CD4-positive, alpha-beta T cell treated with Interleukin-17A for 4 hours (primary cell): ENCODE data around the gene ADAMTS15.

Experiments used
- DNase-seq: peaks from one replicate; pipeline ENCODE4 v3.0.0-alpha.2; 2020; ENCODE audit warnings: mixed read lengths

Gene ADAMTS15, protein sequence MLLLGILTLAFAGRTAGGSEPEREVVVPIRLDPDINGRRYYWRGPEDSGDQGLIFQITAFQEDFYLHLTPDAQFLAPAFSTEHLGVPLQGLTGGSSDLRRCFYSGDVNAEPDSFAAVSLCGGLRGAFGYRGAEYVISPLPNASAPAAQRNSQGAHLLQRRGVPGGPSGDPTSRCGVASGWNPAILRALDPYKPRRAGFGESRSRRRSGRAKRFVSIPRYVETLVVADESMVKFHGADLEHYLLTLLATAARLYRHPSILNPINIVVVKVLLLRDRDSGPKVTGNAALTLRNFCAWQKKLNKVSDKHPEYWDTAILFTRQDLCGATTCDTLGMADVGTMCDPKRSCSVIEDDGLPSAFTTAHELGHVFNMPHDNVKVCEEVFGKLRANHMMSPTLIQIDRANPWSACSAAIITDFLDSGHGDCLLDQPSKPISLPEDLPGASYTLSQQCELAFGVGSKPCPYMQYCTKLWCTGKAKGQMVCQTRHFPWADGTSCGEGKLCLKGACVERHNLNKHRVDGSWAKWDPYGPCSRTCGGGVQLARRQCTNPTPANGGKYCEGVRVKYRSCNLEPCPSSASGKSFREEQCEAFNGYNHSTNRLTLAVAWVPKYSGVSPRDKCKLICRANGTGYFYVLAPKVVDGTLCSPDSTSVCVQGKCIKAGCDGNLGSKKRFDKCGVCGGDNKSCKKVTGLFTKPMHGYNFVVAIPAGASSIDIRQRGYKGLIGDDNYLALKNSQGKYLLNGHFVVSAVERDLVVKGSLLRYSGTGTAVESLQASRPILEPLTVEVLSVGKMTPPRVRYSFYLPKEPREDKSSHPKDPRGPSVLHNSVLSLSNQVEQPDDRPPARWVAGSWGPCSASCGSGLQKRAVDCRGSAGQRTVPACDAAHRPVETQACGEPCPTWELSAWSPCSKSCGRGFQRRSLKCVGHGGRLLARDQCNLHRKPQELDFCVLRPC

DNA sequence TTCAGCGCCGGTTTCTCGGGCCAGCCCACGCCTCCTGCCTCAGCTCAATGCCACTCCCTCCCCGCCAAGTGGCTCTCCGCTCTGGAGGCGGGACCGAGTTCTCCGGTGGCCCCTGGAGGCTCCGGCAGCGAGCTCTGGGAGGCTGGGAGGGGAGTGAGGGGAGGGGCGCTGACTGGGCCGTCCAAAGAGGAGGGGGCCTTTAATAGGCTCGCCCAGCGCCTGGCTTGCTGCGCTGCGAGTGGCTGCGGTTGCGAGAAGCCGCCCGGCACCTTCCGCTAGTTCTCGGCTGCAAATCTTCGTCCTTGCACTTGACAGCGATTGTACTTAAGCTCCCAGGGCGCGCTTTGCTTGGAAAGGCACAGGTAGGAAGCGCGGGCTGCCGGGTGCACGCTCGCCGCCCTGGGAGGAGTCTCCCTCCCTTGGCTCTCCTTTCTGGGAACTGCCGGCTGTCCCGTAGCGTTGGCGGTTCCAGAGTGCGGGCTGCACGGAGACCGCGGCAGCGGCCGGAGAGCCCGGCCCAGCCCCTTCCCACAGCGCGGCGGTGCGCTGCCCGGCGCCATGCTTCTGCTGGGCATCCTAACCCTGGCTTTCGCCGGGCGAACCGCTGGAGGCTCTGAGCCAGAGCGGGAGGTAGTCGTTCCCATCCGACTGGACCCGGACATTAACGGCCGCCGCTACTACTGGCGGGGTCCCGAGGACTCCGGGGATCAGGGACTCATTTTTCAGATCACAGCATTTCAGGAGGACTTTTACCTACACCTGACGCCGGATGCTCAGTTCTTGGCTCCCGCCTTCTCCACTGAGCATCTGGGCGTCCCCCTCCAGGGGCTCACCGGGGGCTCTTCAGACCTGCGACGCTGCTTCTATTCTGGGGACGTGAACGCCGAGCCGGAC, at the start of gene ADAMTS15:
TSS of gene ADAMTS15 (plus strand) at position 230 of the 894 bp plus-strand sequence. CDS start at position 559, 329 bp downstream.
- DNase-seq = no peak

DNA sequence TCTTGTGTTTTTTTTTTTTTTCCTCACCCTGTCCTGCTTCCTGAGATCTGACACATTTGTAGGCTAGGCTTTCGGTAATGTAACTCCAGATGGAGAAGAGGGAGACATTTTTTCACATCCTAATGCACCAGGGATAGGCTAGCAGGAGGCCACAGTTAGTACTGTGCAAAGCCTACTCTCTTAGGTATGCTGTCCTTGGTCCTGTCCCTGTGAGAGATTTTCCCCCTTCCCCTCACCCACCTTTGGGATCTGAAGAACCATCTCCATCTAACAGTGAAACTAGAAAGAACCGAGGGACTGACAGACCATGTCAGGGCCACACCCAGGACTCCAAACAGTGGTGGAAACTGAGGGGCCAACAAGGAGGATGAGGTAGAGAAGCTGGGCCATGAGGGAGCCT, 49.2 kb upstream of the ADAMTS15 start:
- DNase-seq = no peak

DNA sequence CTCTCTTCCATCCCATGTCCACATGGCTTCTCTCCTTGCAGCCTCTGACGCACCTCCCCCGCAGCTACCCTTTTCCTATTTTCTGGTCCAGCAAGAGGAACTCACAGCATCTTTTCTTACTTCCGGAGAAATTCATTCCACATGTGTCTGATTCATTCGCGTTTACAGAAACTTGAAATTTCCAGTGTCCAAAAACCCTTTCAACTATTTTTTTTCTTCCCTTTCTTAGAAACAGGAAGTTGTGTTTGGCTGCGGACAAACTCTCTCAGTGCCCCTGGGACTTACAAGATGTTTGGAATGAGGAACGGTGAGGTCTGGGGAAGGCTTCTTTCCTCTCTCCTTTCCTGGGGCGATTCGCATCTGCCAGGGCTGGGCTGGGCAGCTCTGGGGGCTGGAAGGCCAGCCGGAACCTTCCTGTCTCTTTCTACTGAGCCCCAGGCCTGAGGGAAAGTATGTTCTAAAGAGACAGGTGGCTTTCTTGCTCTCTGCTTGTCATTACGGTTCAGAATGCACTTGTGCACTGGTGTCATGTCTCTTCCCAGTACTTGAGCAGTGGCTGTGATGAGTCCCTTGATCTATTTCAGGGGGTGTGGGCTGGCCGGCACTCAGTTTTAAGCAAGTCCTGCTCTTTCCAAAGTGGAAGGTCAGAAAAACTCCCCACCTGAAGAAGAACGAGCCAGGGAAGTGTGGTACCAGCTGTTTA, 47.5 kb upstream of the ADAMTS15 start:
- DNase-seq = no peak

DNA sequence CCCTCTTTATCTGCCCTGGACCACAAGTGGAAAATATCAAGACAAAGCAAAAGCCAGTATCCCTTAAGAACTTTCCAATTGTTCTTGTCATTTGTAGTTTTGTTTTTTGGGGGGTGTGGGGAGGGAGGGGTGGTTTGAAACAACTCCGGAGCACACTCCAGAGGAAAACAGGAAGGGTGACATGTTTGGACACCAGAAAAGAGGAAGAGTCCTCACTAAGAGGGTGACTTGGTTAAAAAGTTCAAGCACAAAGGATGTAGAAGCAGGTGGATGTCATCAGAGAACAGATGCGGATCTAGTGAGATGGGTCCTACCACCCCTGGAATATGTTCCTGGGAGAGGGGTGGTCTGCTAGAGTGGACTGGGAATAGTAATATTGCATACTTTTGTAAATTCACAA, 45.9 kb upstream of the ADAMTS15 start:
- DNase-seq = no peak

DNA sequence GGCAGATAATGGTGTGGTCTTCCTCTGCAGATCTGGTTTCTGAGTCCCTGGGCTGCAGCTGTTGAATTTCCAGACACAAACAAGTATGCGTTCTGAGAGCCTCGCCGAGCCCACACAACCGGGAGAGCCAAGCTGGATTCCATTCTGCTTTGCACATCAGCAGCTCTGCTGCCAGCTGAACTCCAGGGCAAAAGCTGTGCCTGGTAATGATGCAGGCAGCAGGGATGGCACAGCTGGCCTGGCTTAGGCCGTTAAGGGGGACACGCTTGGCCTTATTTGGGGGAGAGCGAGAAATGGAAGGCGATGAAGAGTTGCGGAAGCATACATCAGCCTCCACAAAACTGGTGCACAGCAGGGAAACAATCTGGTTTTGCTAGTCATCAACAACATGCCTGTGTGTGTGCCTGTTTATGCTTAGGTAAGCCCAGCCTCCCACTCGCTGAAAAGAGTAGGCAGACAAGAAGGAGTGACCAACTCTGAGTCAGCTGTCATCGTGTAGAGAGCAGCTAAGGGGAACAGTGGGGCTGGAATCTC, 45.1 kb upstream of the ADAMTS15 start:
- no peak for DNase-seq

DNA sequence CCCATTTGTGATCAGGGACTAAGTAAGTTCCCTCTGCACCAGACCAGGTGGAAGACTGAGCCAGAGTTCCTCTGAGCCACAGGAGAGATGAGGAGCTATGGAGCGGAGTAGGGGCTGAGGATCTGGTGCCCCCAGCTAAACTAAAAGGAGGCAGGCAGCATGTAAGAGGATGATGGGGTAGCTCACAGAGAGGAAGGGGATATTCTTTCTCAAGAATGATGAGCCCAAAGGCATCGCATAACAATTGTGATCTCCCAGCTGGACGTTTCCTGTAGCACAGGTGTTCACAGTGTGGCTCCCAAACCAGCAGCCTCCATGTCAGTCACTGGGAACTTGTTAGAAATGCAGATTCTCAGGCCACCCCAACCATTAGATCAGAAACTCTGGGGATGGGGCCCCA, 44.5 kb upstream of the ADAMTS15 start:
- DNase-seq = no peak

DNA sequence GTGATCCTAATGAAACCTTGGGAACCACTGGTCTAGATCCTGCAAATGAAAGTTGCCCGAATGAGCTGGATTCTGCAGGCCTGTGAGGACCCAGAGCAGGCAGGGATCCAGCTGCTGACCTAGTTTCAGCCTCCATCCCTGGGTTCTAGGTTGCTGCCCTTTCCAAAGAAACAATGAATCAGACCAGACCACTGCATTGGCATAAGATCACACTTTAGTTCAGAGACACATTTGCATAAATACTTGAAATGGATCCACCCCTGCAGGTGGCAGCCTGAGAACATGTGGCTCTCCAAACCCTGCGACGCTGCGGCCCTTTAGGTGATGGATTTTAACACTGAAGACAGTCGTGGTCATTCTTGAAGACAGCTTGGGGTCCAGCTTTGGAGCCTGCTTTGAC, 43.7 kb upstream of the ADAMTS15 start:
- no peak for DNase-seq

DNA sequence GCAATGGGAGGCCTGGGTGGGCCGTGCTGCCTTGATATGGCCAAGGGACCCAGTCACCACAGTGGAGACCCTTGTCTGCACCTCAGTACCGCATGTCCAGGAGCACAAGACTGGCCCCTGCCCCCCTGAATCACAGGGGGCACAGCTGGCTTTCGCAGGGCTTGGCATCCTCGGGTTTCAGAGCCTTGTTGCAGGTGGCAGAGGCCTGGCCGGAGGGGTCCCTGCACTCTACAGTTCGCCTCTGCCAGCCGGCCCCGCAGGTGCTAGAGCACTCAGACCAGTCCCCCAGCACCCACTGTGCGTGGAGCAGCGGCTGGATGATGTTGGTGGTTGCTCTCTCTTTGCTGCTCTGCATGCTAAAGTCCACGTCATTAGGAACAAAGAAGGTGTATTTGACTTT, 43.0 kb upstream of the ADAMTS15 start:
- no peak for DNase-seq

DNA sequence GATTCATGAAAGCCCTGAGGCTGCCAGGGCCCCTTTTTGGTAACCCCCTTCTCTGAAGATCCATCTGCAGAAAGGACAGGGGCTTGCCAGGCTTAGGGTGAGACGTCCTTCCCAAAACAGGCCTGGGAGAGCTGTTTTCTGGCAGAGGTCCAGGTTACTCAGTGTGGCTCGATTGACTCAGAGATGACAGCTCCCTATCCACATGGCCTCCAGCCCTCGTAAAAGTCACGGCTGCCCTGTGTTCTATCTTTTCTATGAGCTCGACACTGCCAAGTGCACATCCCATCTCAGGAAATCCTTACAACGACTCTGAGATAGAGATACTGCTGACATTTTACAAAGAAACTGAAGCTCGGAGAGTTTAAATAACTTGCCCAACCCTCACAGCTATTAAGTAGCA, 40.5 kb upstream of the ADAMTS15 start:
- DNase-seq = no peak

DNA sequence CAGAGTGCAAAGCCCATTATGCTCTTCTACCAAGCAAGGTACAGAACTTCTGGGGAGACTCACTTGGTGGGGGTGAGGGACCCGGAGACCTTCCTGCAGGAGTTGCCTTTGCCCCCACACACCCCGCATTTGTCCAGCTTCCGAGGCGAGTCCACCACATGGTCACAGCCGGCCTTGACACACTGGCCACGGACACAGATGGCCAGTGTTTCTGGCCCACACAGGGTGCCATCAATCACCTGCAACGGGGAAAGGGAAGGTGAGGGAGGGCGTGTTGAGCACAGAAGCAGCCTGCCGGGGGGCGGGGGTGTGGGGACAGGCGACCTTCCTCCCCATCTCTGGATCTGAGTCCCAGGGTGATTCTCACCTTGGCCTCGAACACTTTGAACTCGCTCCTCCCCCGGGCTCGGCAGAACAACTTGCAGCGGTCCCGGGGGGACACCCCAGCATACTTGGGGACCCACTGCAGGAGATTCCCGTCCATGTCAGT, 40.0 kb upstream of the ADAMTS15 start:
- no peak for DNase-seq

DNA sequence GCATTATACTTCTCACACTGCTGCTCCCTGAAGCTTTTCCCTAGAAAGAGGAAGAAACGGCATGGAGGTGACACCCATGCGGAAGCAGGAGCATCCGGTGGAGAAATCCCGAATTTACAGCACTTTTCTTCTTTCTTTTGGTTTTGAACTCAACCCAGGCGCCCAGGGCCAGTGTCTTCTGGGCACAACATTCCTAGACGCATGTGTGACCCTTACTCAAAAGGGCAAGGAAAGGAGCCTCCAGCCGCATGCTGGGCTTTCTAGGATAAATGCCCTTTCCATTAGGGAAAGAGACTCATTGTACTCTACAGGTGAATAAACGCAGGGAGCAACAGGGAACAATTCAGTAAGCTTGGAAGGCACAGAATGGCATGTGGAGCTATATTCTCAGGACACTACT, 39.5 kb upstream of the ADAMTS15 start:
- DNase-seq = no peak

DNA sequence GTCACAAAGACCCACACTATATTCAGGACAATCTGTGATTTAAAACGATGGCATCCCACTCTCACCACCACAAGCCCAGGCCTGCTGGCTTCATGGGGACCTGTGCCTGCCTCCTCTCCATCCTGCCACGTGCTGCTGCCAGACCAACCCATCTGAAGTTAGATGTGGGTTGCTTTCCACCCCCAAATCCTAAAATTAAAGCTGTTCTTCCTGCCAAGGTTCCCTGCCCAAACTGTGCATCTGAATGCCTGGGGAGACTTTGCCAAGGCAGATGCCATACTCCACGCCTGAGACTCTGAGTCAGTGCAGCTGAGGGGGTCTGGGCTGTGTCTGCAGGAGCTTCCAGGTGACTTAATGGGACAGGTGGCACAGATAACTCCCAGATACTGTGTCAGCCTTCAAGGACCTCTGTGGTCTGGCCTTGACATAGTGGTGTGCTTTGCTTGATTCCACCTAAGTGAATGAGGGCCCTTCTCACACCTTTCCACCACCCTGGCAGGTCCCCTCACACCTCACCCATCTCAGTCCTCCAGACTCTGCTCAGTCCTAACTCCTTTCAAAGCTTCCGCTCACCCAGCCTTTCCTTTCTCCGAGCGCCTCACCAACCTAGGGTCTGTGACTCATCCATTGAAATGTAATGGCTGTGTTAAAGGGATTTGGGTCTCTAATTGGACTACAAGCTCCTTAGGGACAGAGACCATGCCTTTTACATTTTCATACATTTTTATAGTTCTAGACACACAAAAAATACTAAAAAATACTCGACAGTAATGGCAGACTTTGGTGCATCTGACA, 38.7 kb upstream of the ADAMTS15 start:
- no peak for DNase-seq

DNA sequence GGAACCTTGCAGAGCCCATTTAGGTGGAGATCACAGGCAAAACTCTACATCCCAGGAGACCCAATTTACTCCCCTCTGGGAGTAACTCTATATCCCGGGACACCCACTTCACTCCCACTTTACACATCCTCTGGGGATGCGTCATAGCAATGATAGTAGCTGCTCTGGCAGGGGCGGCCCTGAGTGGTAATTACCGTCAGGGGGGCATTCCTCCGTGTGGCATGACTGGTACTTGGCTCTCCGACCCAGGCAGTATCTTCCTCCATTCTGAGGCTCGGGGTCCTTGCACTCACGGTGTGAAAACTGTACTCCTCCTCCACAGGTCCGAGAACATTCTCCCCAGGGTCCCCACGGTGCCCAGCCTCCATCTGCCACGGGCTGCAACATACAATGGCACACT, 37.2 kb upstream of the ADAMTS15 start:
- no peak for DNase-seq

DNA sequence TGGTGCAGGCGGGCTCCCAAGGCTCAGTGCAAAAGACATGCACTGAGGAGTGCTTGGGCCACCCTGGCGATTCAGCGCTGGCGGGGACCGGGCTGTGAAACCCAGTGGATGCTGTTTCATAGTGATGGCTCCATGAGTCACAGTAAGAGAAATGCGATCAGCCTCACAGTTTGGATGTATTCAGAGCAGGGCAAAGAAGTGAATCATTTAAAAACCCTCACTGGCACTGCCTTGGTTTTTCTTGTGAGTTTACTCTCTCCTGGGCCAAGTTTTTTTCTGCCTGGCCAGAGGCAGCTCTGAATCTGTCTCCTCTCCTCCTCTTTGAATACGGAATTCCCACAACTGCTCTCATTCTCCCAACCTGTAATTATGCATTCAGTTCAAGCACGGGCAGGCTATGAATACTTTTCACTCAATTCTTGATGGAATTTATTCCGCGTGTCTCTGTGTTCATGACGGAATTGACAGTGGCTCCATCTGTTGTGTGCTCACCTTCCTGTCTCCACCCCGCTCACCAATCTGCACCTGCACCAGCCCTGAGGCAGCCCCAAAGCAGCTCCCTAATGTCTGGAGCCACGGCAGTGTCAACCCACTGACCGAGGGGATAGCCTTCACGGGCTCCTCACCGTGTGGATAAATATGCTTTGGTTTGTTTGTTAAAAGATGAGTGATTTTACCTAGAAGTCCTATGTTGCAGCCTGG, 34.9 kb upstream of the ADAMTS15 start:
- no peak for DNase-seq

DNA sequence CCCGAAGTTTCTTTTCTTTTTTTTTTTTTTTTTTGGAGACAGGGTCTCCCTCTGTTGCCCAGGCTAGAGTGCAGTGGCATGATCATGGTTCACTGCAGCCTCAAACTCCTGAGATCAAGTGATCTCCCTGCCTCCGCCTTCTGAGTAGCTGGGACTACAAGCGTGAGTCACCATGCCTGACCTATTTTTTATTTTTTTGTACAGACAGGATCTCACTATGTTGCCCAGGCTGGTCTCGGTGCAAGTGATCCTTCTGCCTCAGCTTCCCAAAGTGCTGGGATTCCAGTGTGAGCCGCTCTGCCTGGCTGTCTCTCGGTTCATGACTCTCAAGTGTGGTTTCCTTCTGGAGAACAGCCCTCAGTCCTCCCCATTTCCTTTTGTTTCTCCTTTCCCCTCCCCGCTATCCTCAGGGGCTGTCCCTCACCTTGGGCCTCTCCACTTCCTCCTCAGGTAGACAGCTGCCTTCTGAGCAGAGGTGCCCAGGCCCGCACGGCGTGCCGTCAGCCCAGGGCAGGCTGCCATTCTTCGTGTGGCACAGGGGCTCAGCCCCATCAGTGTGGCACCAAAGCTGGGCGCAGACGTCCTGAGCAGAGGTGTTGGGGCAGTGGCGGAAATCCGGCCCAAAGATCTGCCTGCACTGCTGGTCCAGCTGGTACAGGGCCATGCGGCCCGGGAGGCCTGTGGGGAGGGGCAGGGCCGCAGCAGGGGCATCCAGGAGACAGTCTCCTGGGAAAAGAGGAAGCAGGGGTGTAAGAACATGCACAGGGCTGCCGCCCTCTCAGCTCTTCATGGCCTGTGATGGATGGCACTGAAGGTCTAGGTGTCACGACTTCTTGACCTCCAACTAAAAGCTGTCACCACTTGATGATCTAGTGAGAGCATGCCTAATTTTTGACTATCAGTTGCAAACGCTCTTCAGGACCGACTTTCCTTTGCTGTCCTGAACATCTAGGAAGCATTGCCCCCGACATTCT, 34.1 kb upstream of the ADAMTS15 start:
- DNase-seq = no peak

DNA sequence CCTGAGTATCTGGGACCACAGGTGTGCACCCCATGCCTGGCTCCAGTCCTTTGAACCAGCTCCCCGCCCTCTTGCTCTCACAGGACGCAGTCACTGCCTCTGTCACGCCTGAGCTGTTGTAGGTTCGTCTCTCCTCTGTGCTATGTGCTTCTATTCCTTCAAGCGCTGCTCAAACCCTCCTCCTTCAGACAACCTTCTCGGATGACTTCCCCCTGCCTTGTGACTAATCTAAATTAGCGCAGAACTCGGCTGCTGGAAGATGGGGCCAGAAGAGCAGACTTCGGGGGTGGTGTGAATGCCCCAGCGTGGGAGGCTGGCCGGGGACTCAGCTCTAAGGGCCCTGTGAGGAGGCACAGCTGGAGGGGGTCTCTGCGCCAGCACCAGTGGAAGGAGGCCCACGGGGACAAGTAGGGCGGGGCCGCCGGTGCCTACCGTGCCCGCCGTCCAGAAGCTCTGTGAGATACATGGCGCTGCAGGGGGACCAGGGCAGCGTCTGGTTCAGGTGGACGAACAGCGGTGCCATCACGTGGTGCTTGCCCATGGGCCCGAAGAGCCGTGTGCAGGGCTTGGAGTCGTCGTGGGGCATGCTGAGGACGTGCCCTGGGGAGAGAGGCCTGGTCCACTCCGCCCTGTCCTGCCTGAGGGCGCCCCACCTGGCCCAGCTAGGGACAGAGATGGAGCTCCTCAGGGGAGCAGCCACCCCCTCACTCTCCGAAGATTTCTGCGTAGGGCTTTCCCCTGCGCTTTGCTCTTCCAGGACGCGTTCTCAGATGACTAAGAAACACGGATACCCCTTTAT, 32.5 kb upstream of the ADAMTS15 start:
- DNase-seq = no peak

DNA sequence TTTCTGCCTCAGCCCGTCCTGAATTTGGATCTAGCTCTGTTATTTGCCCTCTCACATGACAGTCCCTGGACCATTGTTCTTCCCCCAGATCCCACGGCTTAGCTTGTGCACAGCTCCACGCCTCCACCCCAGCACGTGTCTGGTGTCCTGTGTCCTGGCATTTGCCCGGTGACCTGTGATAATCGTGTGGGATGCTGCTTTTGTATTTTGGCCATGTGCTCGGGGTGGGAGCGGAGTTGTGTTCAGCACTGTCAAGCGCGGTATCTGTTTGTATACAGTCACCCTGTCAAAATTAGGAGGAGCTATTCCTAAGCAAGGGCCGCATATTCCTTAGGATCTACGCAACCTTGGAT, 31.9 kb upstream of the ADAMTS15 start:
- no peak for DNase-seq

DNA sequence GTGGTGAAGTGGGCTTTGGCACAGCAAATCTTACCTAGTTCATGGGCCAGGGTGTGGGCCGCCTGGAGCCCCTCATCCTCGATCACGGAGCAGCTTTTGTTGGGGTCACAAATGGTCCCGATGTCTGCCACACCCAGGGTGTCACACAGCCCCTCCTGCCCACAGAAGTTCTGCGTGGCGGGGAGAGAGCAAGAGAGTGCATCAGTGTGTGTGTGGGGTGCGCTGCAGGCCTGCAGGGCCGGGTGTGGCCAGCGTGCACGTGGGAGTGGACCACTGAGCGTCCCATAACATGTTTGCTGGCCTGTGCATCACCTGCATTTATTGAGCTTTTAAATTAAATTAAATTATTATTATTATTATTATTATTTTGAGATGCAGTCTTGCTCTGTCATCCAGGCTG, 31.5 kb upstream of the ADAMTS15 start:
- no peak for DNase-seq
